Testis (tissue), 3 donors: ENCODE measurements around the gene CDK6. TPM values are rescaled to one million over a fixed set of nuclear protein-coding genes. Genes with fewer than 3 reads are reported as not detected.

Source experiments
- DNase-seq: peaks from one replicate; pipeline ENCODE4 v3.0.0-alpha.2; 2019
- H3K27ac ChIP-seq, 2 donors: fragments of 200-600 bp; sonication (generic); one replicate each; pipeline ENCODE4 v1.5.1; 2019
- H3K27me3 ChIP-seq: fragments of 200-600 bp; sonication (generic); one replicate; pipeline ENCODE4 v1.5.1; 2019
- H3K36me3 ChIP-seq: fragments of 200-600 bp; sonication (generic); one replicate; pipeline ENCODE4 v1.5.1; 2017; ENCODE audit warnings: low read depth; ENCODE audit errors: missing control alignments
- H3K4me1 ChIP-seq: fragments of 200-600 bp; sonication (generic); one replicate; pipeline ENCODE4 v1.5.1; 2019
- H3K4me3 ChIP-seq, 2 donors: fragments of 200-600 bp; sonication (generic); one replicate each; pipeline ENCODE4 v1.5.1; 2017 to 2019
- H3K9me3 ChIP-seq: fragments of 200-600 bp; sonication (generic); one replicate; pipeline ENCODE4 v1.5.1; 2017
- CTCF ChIP-seq, 3 experiments: fragments of 450-650 bp in 2 of 3; fragments of 200-600 bp in 1 of 3; sonication (generic) in 1 of 3; IDR thresholded peaks; one replicate each; pipeline ENCODE4 v1.5.1; 2016 to 2019; ENCODE audit warnings: antibody characterized with exemption in 3 of 3, mild to moderate bottlenecking in 2 of 3, moderate library complexity in 1 of 3
- POLR2A ChIP-seq: fragments of 450-650 bp; IDR thresholded peaks from one replicate; pipeline ENCODE4 v1.6.1; 2017; ENCODE audit warnings: antibody characterized with exemption, mild to moderate bottlenecking, moderate library complexity
- WGBS, 2 donors: methylation state at CpG; one replicate each; pipeline ENCODE4 v1.1.5; 2018; 5-methylcytosine and 5-hydroxymethylcytosine counted together
- intact Hi-C: fragments of 100-400 bp; cut with DNase I; formaldehyde crosslinking; loops from one replicate; pipeline ENCODE4 v1.15.1; 2023; ENCODE audit warnings: low total_unique reads
- polyA plus RNA-seq: library from polyadenylated mRNA; stranded (reverse); fragments of 350-450 nt; fragmentation: Illumina TruSeq; extraction: RNeasy Lipid Tissue Mini Kit (QIAGEN cat#74804); gene quantifications from one replicate; pipeline ENCODE4 v1.2.3, GENCODE V29; 2014; ENCODE audit warnings: low read depth, low replicate concordance; ENCODE audit not compliant: insufficient read depth
- total RNA-seq, 2 donors: library from RNA; depleted of rRNA; stranded (reverse); fragments of >200 nt; gene quantifications; one replicate each; pipeline ENCODE4 v1.2.3, GENCODE V29; 2016

Gene CDK6
- total and polyA plus RNA-seq, 3 donors from 2014 or later = 21.1 to 31.6 (median 22.8) TPM

GRCh38 chr7:92739091-92739490, 97.3 kb downstream of the CDK6 start:
- TF ChIP-seq POLR2A = no peak
- TF ChIP-seq CTCF (IDR thresholded peaks at IDR 0.05) = no peak
- no peaks in the 10 kb centered on the region for H3K36me3 ChIP-seq
- no peaks in the 10 kb centered on the region for H3K9me3 ChIP-seq
- intact Hi-C loops = no loop called here
- no peak for DNase-seq
- H3K4me1 ChIP-seq = no peaks in the 10 kb centered on the region
- H3K27me3 ChIP-seq = no peaks in the 10 kb centered on the region
- no peak overlapping the region for H3K4me3 ChIP-seq
- no peak overlapping the region for H3K27ac ChIP-seq

GRCh38 chr7:92737706-92738105, 98.7 kb downstream of the CDK6 start:
- no peak overlapping the region for H3K27ac ChIP-seq
- H3K27me3 ChIP-seq = no peaks in the 10 kb centered on the region
- no peaks in the 10 kb centered on the region for H3K36me3 ChIP-seq
- no peak overlapping the region for H3K4me3 ChIP-seq
- TF ChIP-seq POLR2A (no peak), CTCF (IDR thresholded peaks at IDR 0.05) (no peak)
- WGBS, 2 donors = 88 to 94% methylated on average over 1 of the region's 1 CpG
- H3K4me1 ChIP-seq = no peaks in the 10 kb centered on the region
- DNase-seq = no peak
- H3K9me3 ChIP-seq = no peaks in the 10 kb centered on the region
- intact Hi-C loops = no loop called here

- Histone ChIP-seq H3K27me3 (no peaks in the 10 kb centered on the region), H3K9me3 (no peaks in the 10 kb centered on the region), H3K27ac (no peak overlapping the region), H3K4me1 (no peaks in the 10 kb centered on the region), H3K36me3 (no peaks in the 10 kb centered on the region), H3K4me3 (no peak overlapping the region)
- WGBS, 2 donors = 91 to 96% methylated on average over 3 of the region's 3 CpGs
- DNase-seq = no peak
- intact Hi-C loops = no loop called here
- TF ChIP-seq POLR2A = no peak
- TF ChIP-seq CTCF (IDR thresholded peaks at IDR 0.05) = no peak
Measured at GRCh38 chr7:92736870-92737269, 99.5 kb downstream of the CDK6 start.

- WGBS, 2 donors = 80 to 89% methylated on average over 3 of the region's 3 CpGs
- TF ChIP-seq CTCF (IDR thresholded peaks at IDR 0.05) (no peak), POLR2A (no peak)
- Histone ChIP-seq H3K27ac (no peak overlapping the region), H3K36me3 (no peaks in the 10 kb centered on the region), H3K27me3 (no peaks in the 10 kb centered on the region), H3K4me3 (no peak overlapping the region), H3K9me3 (no peaks in the 10 kb centered on the region), H3K4me1 (no peaks in the 10 kb centered on the region)
- no peak for DNase-seq
- intact Hi-C loops = no loop called here
Measured at GRCh38 chr7:92735707-92736106, 100.7 kb downstream of the CDK6 start.

- Histone ChIP-seq H3K4me1 (no peaks in the 10 kb centered on the region), H3K27ac (no peak overlapping the region), H3K27me3 (no peaks in the 10 kb centered on the region), H3K9me3 (no peaks in the 10 kb centered on the region), H3K36me3 (no peaks in the 10 kb centered on the region), H3K4me3 (no peak overlapping the region)
- intact Hi-C loops = no loop called here
- TF ChIP-seq CTCF (IDR thresholded peaks at IDR 0.05) (no peak), POLR2A (no peak)
- DNase-seq = no peak
- 87 to 91% methylated on average over 4 of the region's 4 CpGs for WGBS, 2 donors
Measured at GRCh38 chr7:92732316-92733036, 103.9 kb downstream of the CDK6 start.
